ENCODE measurements around the gene GSTA4.

Gene GSTA4

GRCh38 chr6:52981222-52981900 lies 13.7 kb downstream of the GSTA4 start:
- no peak overlapping the region for H3K4me3 ChIP-seq (ENCODE audit: low read length)
- DNase-seq (ENCODE audit: low read depth) = no peak
- no peak for TF ChIP-seq CTCF (conservative IDR thresholded peaks at IDR 0.05; ENCODE audit: low read depth, low read length)

- no peak for TF ChIP-seq CTCF (conservative IDR thresholded peaks at IDR 0.05; ENCODE audit: low read depth, low read length)
- no peak overlapping the region for H3K4me3 ChIP-seq (ENCODE audit: low read length)
- no peak for DNase-seq (ENCODE audit: low read depth)
These were observed 18.5 kb downstream of the GSTA4 start for GRCh38 chr6:52976591-52977035.

- TF ChIP-seq CTCF (conservative IDR thresholded peaks at IDR 0.05; ENCODE audit: low read depth, low read length) = no peak
- no peak for DNase-seq (ENCODE audit: low read depth)
- H3K4me3 ChIP-seq (ENCODE audit: low read length) = no peak overlapping the region
These were observed 18.9 kb downstream of the GSTA4 start for GRCh38 chr6:52976149-52976548.

GRCh38 chr6:52975580-52975979 lies 19.5 kb downstream of the GSTA4 start:
- no peak for DNase-seq (ENCODE audit: low read depth)

GRCh38 chr6:52972989-52973388 lies 22.1 kb downstream of the GSTA4 start:
- no peak overlapping the region for H3K4me3 ChIP-seq (ENCODE audit: low read length)
- TF ChIP-seq CTCF (conservative IDR thresholded peaks at IDR 0.05; ENCODE audit: low read depth, low read length) = no peak
- no peak for DNase-seq (ENCODE audit: low read depth)

More at GRCh38 chr6:52975580-52975979, 19.5 kb downstream of the GSTA4 start:
- peak; percentile 11 for TF ChIP-seq CTCF (conservative IDR thresholded peaks at IDR 0.05; ENCODE audit: low read depth, low read length)
- H3K4me3 ChIP-seq (ENCODE audit: low read length) = no peak overlapping the region

- TF ChIP-seq CTCF (conservative IDR thresholded peaks at IDR 0.05; ENCODE audit: low read depth, low read length) = no peak
- no peak for DNase-seq (ENCODE audit: low read depth)
- H3K4me3 ChIP-seq (ENCODE audit: low read length) = no peak overlapping the region
These were observed 25.7 kb downstream of the GSTA4 start for GRCh38 chr6:52969359-52969758.

GRCh38 chr6:52966101-52966500 lies 29.0 kb downstream of the GSTA4 start:
- no peak for TF ChIP-seq CTCF (conservative IDR thresholded peaks at IDR 0.05; ENCODE audit: low read depth, low read length)

More at GRCh38 chr6:52966101-52966500, 29.0 kb downstream of the GSTA4 start:
- no peak overlapping the region for H3K4me3 ChIP-seq (ENCODE audit: low read length)
- DNase-seq (ENCODE audit: low read depth) = no peak
